HG03354 (cell line): Measurements from ENCODE around the gene DSG3.

ENCODE experiments used
- ATAC-seq: cut with Tn5 transposase; IDR thresholded peaks from one replicate; pipeline ENCODE4 v1.9.1; 2021; ENCODE audit warnings: mild to moderate bottlenecking; ENCODE audit not compliant: unreplicated experiment, poor library complexity, severe bottlenecking

Gene DSG3

DNA sequence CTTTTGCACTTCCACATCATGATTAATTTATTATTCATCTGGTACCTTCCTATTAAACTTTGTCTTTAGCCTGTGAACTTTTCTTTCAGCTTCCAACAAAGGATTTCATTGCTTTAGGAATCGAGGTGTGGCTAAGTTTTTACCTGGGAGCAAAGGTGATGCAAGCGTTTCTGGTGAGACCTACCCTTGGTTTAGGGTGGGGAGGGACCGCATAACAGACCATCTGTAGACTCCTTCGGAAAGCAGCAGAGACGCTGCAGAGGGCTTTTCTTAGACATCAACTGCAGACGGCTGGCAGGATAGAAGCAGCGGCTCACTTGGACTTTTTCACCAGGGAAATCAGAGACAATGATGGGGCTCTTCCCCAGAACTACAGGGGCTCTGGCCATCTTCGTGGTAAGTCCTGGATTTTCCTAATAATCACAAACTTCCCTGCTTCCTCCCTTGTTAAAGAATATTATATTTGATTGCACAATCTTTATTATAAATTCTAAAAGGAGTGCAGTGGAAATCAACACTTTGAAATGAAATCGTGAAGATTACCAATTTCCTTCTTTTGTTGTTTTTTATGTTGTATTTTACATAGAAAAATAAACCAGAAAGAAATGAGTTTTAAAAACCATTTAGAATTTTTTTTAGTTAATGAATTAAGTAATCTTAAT is at the start of gene DSG3:
Gene DSG3 (plus strand): TSS at position 212 of the 662 bp plus-strand sequence. CDS start 137 bp downstream, at position 349.
- no peak for ATAC-seq

- ATAC-seq = no peak
Measured at GRCh38 chr18:31398191-31398590, 49.4 kb upstream of the DSG3 start.

DNA sequence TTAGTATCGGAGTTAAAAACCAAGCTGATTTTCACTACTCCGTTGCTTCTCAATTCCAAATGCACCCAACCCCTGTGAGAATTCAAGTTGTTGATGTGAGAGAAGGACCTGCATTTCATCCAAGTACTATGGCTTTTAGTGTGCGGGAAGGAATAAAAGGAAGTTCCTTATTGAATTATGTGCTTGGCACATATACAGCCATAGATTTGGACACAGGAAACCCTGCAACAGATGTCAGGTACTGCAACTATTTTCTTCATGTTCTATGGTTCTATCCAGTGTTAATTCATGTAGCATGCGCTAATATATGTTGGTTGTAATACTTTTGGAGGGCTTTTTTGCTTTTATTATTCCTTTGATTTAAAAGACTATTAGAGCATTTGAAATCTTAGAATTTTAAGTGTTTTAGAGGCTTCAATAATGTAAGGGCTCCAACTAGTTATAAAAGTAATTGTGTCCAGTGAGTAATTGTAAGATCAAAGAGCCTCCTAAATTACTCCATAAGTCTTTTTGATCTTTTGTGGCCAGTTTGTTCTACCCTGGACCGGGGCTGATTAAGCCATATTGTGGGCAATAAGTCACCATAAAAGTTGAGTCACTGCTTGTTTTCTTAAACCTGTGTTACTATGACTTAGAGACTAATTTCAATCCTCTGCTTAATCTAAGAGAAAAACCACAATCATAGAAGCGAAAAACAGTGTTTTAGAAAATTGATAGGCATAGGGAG is 48.1 kb upstream of the DSG3 start:
- ATAC-seq = no peak

GRCh38 chr18:31401156-31402025 is 46.1 kb upstream of the DSG3 start:
- no peak for ATAC-seq

DNA sequence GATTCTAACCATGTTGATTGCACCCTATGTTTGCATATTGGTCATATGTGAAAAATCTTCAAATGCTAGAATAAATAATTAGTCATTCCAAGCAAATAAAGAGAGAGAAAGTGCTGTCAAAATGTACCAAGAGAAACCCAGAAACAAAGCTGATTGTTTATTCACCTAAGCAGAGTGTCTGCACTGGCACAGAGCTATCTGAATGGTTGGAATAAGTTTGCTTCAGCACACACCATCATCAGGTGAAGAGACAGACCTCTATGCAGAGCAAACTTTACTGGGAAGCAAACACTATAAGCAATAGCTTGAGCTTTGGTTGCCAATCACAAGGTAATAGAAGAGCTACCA is 45.5 kb upstream of the DSG3 start:
- ATAC-seq = no peak

DNA sequence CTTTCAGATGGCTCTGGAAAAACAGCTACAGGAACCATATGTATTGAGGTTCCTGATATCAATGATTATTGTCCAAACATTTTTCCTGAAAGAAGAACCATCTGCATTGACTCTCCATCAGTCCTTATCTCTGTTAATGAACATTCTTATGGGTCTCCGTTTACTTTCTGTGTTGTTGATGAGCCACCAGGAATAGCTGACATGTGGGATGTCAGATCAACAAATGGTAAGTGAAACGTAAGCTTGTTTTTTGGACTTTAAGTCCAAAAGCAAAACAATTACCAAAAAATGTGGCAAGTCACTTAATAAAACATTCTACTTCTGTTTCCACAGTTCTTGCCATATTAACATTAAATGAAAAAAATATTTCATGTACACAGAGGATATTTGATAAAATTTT is 44.1 kb upstream of the DSG3 start:
- no peak for ATAC-seq

- no peak for ATAC-seq
Measured at GRCh38 chr18:31407649-31408048, 39.9 kb upstream of the DSG3 start.

GRCh38 chr18:31409276-31409675 is 38.3 kb upstream of the DSG3 start:
- no peak for ATAC-seq

DNA sequence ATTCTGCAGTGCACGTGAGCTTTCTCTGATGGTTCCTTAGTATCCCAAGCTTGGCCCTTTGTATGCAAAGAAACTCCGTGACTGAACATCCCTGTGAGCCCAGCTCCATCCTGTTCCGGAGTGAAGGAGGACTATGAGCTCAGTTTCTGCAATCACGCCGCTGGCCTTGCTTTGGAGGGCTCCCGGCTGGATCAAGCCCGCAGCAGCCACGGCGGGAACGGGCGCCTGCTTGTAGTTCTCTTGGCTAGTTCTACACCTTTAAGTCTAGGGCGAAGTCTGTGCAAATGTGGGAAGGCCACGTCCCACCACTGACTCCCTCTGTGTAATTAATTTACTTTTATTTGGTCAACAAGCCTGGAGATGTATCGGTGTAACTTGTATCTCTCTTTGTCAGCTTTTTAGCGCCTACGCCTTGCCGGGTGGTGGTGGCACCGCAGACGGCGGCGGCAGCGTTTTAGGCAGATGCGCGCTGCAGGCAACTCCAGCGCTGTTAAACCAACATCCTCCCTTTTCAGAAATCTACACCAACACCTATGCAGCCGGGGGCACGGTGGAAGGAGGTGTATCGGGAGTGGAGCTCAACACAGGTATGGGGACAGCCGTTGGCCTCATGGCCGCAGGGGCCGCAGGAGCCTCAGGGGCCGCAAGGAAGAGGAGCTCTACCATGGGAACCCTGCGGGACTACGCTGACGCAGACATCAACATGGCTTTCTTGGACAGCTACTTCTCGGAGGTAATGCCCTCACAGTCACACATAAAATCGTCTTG is 36.6 kb upstream of the DSG3 start:
- no peak for ATAC-seq

DNA sequence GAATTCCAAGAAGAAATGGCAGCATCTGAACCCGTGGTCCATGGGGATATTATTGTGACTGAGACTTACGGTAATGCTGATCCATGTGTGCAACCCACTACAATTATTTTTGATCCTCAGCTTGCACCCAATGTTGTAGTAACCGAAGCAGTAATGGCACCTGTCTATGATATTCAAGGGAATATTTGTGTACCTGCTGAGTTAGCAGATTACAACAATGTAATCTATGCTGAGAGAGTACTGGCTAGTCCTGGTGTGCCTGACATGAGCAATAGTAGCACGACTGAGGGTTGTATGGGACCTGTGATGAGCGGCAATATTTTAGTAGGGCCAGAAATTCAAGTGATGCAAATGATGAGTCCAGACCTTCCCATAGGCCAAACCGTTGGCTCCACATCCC is 34.4 kb upstream of the DSG3 start:
- ATAC-seq = no peak

- ATAC-seq = no peak
Measured at GRCh38 chr18:31417850-31418249, 29.7 kb upstream of the DSG3 start.

DNA sequence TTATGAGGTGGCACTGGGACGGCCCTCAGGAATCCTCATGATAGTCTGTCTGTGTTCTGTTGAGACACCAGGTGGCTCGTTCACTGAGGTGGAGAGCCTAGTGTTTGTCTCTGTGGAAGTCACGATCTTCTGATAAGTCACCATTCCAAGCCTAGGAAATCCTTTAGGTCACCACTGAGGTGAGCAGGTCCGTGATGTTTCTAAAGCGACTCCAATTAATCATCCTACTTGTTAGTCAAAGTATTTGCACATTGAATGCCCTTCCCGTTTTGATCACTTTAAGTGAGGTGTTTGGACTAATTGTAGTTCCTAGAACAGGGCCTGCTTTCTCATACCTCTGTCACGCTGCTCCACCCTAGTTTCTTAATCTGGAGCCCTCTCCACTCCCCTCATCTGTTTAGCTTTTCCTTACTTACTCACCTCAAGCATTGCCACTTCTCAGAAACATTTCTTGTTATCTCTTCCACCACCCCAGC is 28.0 kb upstream of the DSG3 start:
- ATAC-seq = no peak

DNA sequence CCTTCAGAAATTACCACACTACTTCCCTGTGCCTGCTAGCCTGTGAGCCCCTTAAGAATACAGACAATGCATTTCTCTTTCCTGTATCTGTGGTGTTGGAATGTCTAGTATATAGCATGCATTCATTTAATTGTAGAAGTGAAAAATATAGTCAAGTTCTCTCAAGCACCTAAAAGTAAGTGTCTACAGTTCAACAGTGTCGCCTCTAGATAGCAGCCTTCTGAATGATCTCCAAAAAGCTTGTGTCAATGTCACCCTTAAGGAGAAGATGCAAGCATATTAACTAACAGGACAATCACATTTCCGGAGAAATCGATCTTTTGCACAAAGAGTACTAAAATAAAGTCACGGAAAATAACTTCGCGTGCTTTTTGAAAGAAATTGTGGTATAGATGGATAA is 27.5 kb upstream of the DSG3 start:
- no peak for ATAC-seq

- no peak for ATAC-seq
Measured at GRCh38 chr18:31420524-31420923, 27.0 kb upstream of the DSG3 start.

DNA sequence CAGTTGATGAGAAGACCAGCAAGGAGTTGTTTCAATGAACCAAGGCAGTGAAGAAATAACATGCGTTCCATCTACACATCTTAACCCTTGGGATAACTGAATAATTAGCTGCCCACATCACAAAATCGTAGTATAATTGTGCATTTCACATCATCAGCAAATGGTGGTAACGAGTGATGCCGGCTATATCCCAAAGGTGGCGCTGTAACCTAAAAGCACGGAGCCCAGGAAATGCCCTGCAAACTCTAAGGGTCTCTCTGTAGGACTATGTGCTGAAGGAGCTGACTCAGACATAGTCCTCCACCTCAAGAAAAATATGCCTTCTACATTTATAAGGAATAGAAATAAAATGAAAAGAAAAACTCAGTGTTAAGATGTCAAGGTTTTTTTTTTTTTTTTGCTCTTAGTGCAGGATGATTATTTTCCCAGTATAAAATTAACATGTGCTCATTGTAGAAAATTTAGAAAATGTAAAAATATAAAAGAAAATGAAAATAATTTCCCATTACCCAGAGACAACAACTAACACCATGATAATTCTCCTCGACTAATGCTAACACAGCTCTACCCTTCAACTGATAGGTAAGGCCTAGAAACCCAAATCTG is 23.1 kb upstream of the DSG3 start:
- peak; percentile 86 for ATAC-seq

DNA sequence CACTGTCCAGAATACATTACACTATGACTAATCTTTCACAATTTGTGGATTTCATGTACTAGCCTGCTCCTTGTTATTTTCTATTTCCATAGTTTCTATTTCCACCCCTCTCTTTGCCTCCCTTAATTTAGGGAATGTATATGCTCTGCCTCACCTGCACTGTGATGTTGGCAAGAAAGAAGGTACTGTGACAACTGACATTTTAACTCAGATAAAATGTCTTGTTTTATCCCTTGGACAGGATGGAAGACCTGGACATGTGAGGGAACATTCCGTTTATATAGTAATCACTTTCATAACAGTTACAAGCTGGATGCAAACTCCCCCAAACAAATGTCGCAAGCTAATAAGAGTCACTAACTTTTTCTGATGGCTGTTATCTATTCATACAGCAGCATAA is 21.5 kb upstream of the DSG3 start:
- no peak for ATAC-seq

DNA sequence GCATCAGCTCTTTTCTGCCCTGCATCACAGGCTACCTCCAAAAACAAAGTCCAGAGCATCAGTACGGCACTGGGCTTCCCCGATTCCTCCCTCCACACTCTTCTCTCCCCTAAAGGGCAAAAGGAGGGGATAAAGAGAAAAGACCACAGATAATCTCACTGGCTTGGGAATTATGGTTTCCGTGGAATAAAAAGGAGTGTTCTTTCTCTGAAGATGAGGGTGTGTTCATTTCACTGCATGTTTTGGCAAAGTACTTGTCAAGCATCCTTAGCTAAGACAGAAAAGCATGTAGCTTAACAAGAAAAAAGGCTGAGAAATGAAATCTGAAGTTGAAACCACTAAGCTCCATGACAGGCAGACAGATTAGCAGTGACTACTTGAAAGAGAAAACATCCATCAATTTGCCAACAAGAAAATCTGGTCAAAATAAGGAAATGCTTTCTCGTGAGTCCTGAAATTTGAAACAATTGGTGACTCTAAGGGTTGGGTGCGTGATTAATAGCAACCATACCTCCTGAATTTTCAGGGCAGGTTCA is 20.6 kb upstream of the DSG3 start:
- no peak for ATAC-seq

GRCh38 chr18:31428211-31428610 is 19.3 kb upstream of the DSG3 start:
- ATAC-seq = no peak

DNA sequence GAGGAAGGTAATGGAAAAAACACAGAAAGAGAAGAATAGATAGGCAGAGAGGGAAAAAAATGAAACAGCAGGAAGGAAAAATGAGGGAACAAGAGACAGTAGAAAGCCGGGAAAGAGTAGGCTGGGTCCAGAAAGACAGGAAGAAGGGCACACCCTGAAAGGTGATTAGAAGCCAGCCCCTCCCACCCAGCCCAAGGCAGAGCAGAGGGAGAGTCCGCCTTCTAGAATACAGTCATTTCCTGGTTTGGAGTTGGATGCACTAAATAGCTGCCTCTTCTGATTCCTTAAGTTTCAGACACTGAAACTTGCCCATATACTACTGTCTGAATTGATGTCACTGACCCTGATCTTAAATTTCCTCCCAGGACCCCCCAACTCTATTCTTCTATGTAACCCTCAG is 17.9 kb upstream of the DSG3 start:
- ATAC-seq = no peak
